HT1080 (cell line): ENCODE measurements around the gene KCNIP3. TPM values are rescaled to one million over a fixed set of nuclear protein-coding genes. Genes with fewer than 3 reads are reported as not detected.
"Not testable (repeated sequence)": the region's sequence is repeated elsewhere in the genome, so short reads cannot be mapped to it uniquely, and the experiment has no call there.

Experiments
- DNase-seq: peaks from one replicate; pipeline ENCODE4 v3.0.0-alpha.2; 2015; ENCODE audit warnings: low read depth
- total RNA-seq: library from RNA; depleted of rRNA; stranded (reverse); fragments of >200 nt; shearing (Covaris generic); gene quantifications from 2 replicates; pipeline ENCODE4 v1.2.3, GENCODE V29; 2014

KCNIP3 gene
- total RNA-seq, 1 experiment from 2014 or later: 0.71 TPM

DNA sequence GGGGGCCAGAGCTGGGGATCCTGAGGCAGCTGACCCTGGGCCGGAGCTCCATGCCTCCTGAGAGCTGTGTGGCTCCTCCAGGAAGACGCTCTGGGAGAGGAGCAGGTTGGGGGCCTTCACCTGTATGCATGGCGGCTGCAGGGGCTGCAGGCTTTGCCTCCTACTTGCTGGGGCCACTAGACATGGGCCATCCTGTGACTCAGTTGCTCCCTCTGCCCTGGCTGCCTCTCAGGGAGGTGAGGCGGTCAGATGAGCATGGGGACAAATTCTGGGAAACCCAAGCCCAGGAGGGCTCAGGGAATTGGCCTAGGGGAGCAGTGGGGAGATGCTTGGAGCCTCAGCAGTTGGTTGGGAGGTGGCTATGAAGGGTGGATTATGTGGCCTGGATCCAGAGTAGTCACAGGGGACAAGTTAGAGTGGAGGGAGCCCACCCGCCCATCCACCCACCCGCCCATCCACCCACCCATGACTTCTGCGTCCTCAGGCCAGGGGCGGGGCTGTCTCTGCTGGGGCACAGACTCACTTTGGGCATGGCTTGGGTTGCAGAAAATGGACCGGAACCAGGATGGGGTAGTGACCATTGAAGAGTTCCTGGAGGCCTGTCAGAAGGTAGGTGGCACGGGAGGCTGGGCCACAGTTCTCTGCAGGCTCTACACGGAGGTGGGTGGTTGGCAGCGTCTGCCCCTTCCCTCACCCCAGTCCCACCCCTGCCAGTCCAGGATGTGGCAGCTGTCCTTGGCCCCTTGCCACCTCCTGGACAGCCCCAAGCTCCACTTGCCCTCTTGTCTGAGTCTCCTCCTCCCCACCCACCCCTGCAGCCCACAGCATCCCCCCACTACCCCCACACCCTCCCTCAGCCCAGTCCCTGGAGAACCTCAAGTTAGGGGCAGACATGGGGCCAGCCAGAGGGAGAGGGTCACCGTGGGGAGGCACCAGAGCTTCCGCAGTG is 85.8 kb downstream of the KCNIP3 start:
- DNase-seq: no peak

DNA sequence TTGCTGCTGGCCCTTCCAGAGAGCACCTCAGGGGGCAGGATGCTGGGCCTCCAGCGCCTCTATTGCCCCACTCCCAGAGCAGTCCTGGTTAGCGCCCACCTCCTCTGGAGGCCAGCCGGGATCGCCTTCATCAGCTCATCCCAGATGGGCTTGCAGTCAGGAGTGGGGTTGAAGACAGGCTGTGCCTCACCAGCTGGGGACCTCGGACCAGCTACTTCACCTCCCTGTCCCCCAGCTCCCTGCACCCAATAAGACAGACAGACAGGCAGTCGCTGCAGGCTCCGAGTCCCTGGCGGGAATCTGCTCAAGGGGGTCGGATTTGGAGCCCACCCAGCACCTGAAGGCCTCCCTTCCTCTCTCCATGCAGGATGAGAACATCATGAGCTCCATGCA is 86.5 kb downstream of the KCNIP3 start:
- no peak for DNase-seq

DNA sequence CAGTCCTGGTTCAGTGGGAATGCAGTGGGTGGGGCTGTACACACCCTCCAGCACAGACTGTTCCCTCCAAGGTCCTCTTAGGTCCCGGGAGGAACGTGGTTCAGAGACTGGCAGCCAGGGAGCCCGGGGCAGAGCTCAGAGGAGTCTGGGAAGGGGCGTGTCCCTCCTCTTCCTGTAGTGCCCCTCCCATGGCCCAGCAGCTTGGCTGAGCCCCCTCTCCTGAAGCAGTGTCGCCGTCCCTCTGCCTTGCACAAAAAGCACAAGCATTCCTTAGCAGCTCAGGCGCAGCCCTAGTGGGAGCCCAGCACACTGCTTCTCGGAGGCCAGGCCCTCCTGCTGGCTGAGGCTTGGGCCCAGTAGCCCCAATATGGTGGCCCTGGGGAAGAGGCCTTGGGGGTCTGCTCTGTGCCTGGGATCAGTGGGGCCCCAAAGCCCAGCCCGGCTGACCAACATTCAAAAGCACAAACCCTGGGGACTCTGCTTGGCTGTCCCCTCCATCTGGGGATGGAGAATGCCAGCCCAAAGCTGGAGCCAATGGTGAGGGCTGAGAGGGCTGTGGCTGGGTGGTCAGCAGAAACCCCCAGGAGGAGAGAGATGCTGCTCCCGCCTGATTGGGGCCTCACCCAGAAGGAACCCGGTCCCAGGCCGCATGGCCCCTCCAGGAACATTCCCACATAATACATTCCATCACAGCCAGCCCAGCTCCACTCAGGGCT is 87.9 kb downstream of the KCNIP3 start:
- DNase-seq: no peak

DNA sequence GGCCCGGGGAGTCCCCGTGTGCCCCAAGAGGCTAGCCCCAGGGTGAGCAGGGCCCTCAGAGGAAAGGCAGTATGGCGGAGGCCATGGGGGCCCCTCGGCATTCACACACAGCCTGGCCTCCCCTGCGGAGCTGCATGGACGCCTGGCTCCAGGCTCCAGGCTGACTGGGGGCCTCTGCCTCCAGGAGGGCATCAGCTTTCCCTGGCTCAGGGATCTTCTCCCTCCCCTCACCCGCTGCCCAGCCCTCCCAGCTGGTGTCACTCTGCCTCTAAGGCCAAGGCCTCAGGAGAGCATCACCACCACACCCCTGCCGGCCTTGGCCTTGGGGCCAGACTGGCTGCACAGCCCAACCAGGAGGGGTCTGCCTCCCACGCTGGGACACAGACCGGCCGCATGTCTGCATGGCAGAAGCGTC is 88.4 kb downstream of the KCNIP3 start:
- DNase-seq: no peak

DNA sequence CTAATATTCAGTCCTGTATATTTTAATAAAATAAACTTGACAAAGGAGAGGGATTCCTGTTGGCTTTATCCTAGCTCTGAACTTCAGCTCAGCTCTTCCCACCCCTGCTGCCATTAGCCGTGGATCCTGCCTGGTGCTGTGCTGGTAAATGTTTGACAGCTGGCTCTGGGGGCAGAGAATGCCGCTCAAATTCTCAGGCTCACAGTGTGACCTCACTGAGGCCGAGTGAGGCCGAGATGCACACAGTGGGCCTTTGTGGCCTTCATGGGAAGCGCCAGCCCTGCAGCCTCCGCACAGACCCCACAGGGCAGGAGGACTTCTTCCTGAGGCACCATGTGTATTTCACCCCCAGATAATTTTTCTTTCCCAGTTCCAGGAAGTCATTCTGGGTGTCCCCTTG is 88.9 kb downstream of the KCNIP3 start:
- DNase-seq: no peak

DNA sequence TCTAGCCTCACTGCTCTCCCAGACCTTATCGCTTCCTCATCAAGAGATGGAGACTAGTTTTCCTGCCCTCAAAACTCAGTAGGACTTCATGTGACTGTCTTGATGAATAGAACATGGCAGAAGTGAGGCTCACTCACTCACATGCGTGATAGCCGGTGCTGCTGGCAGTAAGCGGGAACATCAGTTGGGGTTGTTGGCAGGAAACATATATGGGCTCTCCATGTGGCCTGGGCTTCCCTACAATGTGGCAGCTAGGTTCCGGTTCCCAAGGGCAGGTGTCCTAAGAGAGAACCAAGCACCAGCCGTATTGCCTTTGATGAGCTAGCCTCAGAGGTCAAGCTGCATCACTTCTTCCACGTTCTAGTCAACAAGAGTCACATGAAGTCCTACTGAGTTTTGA is 90.2 kb downstream of the KCNIP3 start:
- no peak for DNase-seq

DNA sequence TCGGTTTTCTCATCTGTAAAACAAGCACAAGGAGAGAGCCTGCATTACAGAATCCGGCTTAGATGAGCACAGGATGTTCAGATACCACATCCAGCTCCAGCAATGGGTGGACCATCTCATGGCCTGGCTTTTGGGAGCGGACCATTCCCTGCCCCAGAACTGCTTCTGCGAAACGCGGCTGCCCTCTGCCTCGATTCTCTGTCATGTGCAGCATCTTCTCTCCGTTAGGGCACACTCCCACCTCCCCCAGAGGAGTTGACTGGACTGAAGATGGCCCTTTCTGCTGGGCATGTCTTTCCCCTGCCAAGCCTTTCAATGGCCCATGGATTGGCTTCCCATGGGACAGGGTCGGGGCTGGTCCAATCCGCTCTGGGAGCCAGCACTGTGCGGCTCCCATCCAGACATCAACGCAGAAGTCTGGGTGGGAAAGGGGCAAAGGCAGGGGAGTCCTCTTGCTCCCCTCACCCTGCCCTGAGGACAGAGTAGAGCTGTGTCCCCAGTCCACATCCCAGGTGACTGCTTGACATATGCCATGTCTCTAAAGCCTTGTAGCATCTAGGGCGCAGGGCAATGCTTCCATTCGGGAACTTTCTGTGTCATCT is 91.0 kb downstream of the KCNIP3 start:
- no peak for DNase-seq

DNA sequence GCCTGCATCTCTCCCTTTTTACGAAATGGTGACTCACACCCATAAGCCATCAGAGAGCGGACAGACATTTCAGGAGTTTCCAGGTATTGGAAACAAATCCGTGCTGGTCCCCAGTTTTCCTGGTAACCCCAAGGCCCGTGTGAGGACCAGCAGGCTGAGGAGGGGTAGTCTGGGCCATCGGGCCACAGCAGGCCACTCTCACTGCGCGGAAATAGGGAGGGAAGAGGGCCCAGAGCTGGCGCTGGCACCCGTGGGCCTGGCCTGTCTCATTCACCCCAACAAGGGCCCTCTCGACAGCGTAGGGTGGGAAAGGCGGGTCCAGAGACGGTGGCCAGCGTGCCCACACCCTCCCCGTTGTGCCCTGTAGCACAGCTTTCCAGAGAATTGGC is 91.7 kb downstream of the KCNIP3 start:
- DNase-seq: no peak

DNA sequence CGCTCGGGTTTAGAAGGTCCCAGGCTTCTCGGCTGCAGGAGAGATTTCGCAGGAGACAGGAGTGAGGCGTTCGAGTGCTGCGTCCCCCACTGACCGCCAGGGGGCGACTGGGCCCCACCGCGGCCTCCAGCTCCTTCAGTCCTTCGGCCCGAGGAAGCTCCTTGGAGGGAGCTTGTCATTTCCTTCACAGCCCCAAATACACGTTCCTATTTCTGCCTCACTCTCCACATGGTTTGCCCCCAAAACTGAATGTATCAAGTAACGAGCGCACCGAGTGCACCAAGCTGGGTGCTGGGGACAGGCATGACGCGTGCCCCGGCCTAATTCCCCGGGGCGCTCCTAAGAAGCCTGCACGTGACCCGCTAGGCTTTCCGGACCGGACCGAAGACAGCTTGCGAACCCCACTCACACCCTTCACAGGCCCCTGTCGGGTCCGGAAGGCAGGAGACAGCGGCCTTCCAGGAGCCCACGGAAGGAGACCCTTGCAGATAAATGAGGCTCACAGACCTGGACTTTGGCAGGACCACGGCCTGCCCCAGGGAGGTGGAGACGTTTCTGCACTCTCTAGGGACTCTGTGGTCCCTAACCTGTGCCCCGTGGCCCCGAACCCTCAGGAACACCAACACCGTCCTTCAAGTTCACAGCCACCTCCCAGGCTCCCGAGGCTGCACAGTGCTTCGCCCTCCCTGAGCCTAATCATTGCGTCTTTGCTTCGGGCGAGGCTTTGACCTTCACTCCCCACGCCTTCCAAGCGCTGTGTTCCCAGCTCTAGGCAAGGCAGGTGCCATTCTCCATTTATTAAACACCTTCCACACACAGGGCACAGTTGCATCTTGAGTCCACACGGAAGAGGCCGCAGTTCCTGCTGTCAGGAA is 92.3 kb downstream of the KCNIP3 start:
- peak; percentile 59 for DNase-seq

DNA sequence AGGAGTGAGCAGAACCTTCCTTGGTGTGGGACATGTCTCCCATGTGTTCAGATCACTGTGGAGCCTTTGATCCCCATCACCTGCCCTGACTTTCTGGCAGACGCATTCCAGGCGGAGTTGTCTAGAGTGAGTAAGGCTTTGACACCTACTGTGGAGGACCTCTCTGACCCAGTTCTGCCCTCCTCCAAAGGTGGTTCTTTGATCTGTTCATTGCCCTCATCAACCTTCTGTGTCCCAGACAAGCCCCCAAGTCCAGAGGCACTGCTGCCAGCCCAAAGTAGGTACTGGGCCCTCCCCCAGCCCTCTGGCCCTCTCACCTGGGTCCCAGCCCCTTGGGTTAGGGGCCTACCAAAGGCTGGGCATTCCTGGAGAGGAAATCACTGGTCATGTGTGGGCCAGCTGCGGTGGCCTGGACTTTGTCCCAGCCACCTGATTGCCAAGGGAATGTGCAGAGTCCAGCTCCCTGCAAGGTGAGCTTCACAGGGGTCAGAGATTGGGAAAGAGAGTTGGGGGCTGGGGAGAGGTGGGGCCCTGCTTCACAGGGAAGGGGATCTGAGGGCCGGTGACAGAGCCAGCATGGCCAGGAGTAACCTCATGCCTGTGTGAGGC is 93.2 kb downstream of the KCNIP3 start:
- DNase-seq: no peak

DNA sequence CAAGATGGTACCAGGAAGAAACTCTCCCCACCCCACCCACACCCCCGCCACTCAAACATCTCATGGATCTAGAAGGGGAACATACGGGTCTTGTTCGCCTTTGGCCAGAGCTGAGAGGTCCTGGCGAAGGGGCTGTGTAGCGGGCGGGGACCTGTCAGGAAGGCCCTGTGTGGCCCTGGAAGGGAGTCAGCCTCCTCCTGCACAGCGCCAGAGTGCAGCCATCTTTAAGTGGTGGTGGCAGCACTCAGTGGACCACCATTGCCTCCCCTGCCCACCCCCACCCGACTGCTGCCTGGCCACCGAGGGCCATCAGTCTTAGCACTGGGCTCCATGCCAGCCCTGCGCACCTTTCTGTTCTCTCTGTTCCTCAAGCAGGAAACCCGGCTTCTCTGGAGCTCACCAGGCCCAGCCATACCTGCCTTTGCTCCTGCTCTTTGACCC is 93.8 kb downstream of the KCNIP3 start:
- no peak for DNase-seq

DNA sequence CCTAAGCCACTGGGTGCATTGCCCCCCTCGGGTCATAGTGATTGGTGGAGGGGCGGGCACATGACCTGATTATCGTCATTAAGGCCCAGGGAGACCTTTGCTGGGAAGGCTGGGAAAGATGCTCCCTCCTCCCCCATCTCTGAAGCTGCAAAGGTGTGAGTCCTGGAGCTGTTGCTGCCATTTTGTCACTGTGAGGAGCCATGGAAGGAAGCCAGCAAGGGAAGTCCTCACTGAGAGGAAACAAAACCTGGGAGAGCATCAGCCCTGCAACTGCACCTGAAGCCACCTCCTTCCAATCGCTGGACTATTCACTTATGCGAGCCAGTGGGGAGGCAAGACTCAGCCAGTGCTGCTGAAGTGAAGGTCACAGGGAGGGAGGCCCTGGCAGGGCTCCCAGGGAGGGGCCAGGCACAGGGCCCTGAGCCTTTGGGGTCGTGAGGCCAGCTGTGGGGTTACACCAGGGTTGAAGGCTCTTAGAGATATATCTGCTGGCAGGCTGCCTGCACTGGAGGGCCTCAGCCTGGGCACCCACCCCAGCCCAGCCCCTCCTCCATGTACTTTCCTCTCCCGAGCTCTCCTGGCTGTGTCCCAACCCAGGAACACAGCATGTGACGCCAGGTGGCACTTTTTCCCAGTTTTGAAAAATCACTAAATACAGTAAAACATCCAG is 94.6 kb downstream of the KCNIP3 start:
- DNase-seq: no peak

DNA sequence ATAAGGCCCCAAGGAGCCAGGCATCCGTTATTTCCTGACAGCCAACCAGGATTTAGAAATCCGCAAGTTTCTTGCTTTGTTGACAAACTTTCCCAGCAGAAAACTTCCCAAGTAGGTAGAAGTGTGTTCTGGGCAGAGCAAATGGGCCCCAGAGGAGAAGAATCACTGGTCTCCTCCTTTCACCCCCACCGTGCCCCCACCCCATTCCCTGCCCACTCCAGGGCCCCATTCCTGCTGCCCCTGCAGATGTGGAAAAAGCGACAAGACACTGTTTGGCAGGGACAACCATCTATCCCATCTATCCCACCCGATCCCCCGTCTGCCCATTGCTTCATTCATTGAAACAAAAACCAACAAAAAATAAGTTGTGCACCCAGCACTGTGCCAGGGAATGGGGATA is 95.2 kb downstream of the KCNIP3 start:
- DNase-seq: no peak

DNA sequence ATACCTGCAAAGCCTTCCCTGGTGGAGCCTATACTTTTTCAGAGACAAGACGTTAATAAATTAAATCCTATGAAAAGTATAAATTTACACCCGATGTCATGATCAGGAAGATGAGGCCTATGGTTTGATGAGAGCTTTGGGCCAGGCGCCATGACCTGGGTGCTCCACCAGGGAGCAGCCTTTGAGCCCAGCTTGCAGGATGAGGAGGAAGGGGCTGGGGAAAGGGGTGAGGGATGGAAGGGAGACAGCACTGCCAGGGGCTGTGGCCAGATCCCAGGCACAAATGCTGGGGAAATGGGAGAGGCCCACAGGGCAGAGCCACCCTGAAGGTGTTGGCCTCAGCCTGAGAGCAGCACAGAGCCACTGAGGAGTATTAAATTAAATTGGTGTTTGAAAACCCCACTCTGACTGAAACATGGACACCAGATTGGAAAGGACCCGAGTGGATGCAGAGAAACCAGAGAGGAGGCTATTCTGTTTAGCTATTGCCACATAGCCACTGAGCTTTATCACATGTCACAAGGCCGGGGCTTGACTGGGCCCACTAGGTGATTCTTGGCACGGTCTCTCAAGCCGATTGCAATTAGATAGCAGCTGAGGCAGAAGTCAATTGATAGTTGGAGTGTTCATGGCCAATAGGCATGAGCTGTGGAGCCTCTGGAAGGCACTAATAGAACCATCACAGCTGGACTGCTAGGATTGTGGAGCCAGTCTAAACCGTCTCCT is 95.7 kb downstream of the KCNIP3 start:
- DNase-seq: no peak

DNA sequence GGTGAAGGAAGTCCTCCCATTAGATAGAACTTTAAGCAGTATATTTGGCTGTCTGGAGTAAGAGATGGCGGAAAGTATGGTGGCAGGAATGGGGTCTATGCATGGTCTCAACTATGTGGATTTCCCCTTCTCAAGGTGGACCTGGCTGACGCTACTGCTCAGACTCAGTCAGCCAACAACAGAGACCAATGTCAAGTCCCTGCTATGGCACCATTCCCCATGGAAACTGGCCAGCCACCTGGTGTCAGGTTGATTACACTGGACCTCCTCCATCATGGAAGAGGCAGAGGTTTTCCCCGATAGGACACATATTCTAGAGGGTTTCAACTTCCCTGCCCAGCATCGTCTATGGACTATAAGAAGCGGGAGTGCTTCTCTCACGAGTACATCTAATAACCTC is 96.8 kb downstream of the KCNIP3 start:
- no peak for DNase-seq

DNA sequence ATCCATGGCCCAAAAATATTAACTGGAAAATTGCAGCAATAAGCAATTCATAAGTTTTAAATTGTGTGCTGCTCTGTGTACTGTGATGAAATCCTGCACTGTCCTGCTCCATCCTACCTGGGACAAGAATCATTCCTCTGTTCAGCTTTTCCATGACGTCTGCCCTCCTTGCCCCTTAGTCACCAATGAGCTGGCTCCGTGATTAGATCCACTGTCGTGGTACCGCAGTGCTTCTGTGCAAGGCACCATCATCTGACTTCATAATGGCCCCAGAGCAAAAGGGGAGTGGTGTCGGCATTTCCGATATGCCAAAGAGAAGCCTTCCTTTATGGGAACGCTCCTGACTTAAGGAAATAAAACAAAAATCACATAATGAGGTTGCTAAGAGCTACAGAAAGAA is 101.9 kb downstream of the KCNIP3 start:
- DNase-seq: no peak

DNA sequence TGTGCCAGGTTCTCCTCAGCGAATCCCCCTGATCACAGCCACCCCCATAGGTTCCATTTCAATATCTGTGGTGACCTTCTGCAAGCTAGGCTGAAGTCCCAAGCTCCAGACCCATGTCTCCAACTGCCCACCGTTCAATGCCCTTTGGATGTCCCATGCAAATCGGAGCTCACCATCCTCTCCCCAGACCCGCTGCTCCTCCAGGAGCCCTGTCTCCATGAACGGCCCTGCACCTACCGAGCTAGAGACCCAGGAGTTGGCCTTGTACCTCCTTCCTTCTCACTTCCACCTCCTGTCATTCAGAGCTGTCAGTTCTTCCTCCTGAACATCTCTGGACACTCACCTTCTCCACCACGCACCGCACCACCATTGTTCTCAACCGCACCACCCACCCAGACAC is 104.3 kb downstream of the KCNIP3 start:
- DNase-seq: no peak

DNA sequence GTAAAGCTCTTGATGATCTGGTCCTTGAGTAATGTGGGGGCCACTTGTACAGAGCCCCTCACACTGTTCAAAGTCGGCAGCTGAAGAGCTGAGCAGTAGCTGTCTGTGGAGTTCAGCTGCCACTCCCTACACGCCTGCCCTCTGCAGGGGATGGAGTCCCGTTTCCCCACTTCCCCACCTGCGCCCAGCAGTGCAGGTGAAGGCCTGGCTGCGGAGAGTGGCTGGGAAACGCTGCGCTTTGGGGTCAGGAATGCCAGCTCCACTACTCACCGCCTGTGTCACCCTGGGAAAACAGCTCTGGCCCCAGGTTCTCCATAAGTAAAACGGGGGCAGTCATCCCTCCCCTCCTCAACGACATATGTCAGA is 104.8 kb downstream of the KCNIP3 start:
- DNase-seq: not testable (repeated sequence)

DNA sequence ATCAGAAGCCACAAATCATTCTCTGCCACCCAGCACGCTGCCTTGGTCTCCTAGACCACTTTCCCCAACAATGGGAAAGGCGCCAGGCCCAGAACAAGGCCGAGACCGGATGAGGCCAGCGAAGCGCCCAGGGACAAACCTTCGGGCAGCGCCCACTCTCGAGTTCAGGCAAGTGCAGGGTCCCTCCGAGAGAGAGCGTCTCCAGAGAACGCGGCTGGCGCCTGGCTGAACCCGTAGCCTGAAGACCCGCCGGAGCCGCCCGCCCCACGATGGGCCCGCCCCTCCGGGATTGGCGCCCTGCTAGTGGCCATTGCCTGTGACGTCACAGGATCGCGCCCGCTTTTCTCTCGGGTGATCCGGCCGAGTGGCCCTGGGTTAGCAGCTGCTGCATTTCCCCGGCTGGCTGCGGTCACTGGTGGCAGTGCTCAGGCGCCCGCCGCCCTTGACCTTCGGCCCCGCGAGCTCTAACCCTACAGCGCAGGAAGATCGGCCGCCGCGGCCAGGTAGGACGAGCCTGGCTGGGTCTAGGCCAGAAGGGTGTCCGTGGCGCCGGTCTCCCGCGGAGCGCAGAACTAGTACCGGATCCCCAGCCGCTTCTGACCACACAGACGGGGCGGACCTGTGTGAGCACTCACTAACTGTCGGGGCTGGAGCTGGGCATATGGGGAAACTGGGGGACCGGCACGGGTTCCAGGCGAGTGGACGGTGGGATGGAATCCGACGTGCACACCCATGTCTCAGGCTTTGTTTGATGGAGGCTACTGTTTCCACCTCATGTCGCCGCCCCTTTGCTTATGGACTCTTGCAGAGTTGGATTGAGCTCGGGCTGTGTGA is 105.4 kb downstream of the KCNIP3 start, which contains the start of gene FAHD2A:
Gene FAHD2A, plus strand, starts transcription at position 339 of the 834 bp plus-strand sequence. CDS start 2,851 bp downstream, outside the sequence.
- peak; percentile 83 for DNase-seq
